Stimulated activated CD8-positive, alpha-beta memory T cell treated with anti-CD3 and anti-CD28 coated beads, Interleukin-7, amount 100 ng/mL, for 24 hours (primary cell): ENCODE measurements around the gene YIF1A.
"Not testable (repeated sequence)": the region's sequence is repeated elsewhere in the genome, so short reads cannot be mapped to it uniquely, and the experiment has no call there.

Source experiments
- DNase-seq: peaks from one replicate; pipeline ENCODE4 v3.0.0-alpha.2; 2020; ENCODE audit warnings: low read depth

The YIF1A gene

GRCh38 chr11:66311965-66312548 is 23.1 kb upstream of the YIF1A start:
- peak; percentile 92 for DNase-seq

DNA sequence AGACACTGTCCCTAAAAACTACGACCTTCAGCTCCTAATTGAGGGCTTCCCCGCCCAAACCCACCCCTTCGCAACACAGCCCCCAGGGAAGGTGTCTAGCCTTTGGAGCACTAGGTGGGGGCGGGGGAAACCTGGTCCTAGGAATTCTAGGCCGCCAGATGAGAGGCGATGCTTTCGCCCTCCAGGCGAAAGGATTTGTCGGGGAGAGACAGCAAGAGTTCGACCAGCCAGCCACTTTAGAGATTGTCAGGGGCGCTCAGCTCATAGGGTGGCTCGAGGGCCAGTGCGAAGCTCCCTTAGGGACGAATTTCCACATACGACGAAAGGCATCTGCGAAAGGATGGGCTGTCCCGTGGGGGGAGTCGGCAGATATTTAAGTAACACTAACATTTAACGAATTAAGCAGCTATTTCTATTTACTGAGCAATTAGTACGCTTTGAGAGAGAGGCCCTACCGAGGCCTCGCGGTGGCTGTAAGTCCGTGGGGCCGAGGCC is 22.6 kb upstream of the YIF1A start:
- no peak for DNase-seq

DNA sequence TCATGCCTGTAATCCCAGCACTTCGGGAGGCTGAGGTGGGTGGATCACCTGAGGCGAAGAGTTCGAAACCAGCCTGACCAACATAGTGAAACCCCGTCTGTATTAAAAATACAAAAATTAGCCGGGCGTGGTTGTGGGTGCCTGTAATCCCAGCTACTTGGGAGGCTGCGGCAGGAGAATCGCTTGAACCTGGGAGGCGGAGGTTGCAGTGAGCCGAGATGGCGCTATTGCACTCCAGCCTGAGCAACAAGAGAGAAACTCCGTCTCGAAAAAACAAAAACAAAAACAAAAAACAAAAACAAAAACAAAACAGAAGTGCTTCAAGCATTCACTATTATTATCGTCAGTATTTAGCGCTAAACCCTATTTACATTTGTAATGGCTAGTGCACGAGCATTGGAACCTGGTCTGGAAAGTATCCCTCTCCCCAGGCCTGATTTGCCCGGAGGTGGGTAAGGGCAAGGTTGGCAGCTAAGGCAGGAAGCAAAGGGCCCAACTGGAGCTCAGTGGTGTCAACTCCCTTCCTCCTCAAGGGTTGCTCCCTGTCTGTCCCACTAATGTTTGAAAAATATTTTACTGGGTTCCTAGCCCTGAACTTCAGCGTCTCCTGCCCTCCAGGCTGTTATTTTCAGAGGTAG is 22.0 kb upstream of the YIF1A start:
- DNase-seq = not testable (repeated sequence)

DNA sequence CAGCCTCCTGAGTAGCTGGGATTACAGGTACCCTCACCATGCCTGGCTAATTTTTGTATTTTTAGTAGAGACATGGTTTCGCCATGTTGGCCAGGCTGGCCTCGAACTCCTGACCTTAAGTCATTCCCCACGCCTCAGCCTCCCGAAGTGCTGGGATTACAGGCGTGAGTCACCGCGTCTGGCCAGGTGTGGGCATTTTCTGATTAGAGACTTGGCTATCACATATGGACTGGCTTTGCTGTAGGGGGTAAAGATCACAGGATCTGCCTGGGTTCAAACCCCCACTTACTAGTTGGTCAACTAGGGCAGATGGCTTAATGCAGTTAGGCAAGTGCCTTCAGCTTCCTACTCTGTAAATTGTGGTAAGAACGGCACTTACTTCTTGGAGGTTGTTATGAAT is 21.4 kb upstream of the YIF1A start:
- DNase-seq = no peak

DNA sequence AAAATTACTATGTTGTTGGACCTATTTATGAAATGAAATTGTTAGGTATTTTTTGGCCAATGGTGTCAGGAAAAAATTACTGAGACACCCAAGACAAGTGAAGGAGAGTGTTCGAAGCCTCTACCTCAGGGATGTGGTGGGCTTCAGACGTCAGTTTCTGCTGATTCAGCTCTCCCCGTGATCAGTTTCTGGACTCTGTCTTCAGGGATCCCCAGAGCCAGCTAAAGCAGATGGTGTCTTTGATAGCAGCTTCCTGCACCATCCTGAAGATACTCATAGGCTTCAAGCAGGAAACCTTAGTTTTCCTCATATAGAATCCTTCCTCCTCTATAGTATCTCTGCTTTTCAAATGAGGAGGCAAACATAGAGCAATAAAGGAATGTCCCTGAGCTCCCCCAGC is 20.5 kb upstream of the YIF1A start:
- no peak for DNase-seq

- DNase-seq = no peak
Measured at GRCh38 chr11:66302656-66303055, 13.7 kb upstream of the YIF1A start.

- DNase-seq = no peak
Measured at GRCh38 chr11:66299186-66299585, 10.2 kb upstream of the YIF1A start.

DNA sequence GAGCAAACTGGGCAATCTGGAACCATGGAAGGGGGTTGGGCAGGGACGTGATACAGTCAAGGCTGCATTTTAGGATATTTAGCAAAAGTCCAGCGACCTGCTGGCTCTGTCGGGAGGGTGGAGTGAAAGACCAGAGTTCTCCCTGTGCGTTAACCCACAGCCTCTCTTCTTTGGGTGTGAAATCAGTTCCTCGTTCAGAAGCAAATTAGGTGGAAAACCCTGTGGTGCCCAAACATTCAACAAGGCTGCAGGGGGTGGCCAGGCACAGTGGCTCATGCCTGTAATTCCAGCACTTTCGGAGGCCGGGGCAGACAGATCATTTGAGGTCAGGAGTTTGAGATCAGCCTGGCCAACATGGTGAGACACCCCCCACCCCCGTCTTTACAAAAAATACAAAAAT is 8.7 kb upstream of the YIF1A start:
- DNase-seq = no peak

GRCh38 chr11:66294626-66295620 is 6.0 kb upstream of the YIF1A start:
- DNase-seq = no peak

DNA sequence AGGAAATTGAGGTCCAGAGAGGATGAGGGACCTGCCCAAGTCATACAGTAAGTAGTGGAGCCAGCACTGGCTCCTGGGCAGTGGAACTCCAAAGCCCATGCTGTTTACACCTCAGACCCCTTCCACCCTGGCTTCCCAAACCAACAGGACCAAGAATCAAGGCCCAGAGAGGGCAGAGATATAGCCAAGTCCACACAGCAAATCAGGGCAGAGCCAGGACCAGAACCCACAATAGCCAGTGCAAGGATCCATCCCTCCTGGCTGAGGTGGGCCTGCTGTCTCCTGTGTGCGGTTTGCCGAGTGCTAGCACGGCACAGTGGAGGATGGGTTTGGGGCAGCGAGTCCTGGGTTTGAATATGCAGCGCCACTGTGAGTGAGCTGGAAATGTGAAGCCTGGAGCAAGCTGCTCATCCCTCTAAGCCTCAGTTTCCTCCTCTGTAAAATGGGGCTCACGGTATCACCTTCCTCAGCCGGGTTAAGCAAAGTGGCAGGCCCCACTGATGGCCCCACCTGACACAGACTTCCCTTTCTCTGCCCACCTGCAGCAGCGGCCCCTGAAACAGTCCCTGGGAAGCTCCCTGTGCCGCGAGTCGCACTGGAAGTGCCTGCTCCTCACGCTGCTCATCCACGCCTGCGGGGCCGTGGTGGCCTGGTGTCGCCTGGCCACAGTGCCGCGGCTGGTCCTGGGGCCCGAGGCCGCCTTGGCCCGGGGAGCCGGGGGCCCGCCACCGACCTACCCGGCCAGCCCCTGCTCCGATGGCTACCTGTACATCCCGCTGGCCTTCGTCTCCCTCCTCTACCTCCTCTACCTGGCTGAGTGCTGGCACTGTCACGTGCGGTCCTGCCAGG is 5.1 kb upstream of the YIF1A start:
- no peak for DNase-seq

GRCh38 chr11:66293352-66293751 is 4.4 kb upstream of the YIF1A start:
- no peak for DNase-seq

- no peak for DNase-seq
Measured at GRCh38 chr11:66292543-66293332, 3.8 kb upstream of the YIF1A start.

- DNase-seq = no peak
Measured at GRCh38 chr11:66291706-66292542, 3.0 kb upstream of the YIF1A start, which contains the start of gene TMEM151A. Gene TMEM151A, plus strand, starts transcription at chr11:66291894. Its CDS starts 120 bp downstream, at chr11:66292014.

DNA sequence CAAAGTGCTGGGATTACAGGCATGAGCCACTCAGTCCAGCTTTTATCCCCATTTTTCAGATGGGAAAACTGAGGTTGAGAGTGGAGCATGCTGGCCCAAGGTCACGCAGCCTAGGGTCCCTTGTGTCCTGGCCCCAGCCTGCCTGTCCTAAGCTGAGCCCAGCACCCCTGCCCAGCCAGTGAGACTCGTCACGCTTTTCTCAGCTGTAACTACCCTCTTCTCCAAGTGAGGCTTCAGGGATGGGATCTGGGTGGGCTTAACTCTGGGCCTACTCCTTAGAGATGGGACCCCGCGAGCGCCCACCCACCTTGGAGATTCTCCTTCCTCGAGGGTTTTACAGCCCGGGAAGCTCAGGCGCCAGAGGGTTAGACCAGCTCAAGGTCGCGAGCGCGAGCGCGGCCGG is 2.4 kb upstream of the YIF1A start:
- no peak for DNase-seq

DNA sequence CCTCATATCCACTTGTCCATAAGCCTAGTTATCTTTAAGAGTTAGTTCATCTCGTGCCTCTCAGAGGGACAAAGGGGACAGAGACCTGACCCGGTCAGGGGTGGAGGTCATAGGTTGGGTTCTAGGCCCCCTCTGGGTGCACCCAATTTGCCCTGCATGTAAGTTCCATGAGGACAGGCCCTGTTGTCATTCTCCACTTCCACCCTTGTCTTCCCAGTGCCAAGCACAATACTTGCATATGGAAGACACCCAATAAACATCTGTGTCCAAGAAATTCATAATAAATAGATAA is 1.3 kb upstream of the YIF1A start:
- DNase-seq = no peak

GRCh38 chr11:66289548-66290329 is 796 bp upstream of the YIF1A start:
- peak; percentile 62 for DNase-seq

GRCh38 chr11:66287889-66288670 is 863 bp downstream of the YIF1A start:
- DNase-seq = no peak

DNA sequence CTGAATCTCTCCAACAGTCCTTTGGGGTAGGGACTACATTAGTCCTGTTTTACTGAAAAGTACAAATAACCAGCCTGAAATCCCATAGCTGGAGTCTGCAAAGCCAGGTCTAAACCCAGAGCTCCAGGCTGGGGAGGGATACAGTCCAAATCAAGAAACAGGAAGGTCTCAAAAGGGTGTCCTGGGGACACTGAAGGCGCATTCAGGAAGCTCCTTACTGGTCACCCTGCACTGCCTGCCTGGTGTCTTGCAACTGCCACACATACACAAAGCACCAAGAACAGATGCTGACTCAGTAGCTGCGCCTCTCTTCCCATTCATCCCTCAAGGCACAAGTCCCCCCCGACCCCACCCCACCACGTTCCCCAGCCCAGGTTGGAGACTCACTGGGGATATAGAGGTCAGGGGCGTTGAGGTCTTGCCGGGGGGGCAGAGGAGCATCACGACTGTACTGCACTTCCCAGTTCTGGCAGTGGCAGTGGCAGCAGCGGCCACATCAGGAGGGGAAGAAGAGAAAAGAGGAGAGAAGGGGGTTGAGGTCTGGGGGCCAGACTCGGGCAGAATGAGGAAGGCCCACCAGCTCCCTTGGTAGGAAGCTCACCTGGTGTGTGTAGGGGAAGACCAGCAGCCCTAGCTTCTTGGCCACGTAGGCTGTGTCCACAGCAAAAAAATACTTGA is 1.6 kb downstream of the YIF1A start:
- DNase-seq = no peak
